PC-3 (cell line): ENCODE data around the gene NPAS2. TPM values are rescaled to one million over a fixed set of nuclear protein-coding genes. Genes with fewer than 3 reads are reported as not detected.

Source experiments
- ATAC-seq: fragments of 200-7000 bp; cut with Tn5 transposase; 2 replicates; pipeline ENCODE4 v1.9.1; 2020; ENCODE audit warnings: mild to moderate bottlenecking, moderate library complexity
- BruUV-seq: library from RNA; stranded (reverse); fragments of 400-500 nt; replicated peaks from 2 replicates; lab custom pipeline; 2021; lab: Mats Ljungman, UMichigan
- CTCF ChIA-PET: fragments of 300-600 bp; sonication (Branson Sonifier 250); formaldehyde crosslinking; loops from one replicate; lab custom pipeline; 2022; ENCODE audit warnings: antibody characterized with exemption; lab: Charles Lee
- POLR2A ChIA-PET: fragments of 300-600 bp; sonication (Branson Sonifier 250); formaldehyde crosslinking; loops from one replicate; lab custom pipeline; 2022; ENCODE audit warnings: antibody characterized with exemption; ENCODE audit not compliant: unreplicated experiment; lab: Charles Lee
- DNase-seq: peaks from one replicate; pipeline ENCODE4 v3.0.0-alpha.2; 2015
- H2AFZ ChIP-seq: fragments of 300-600 bp; sonication (generic); 2 replicates; pipeline ENCODE4 v1.6.0; 2016; ENCODE audit warnings: antibody characterized with exemption, low read length
- H3F3A ChIP-seq: fragments of 300-600 bp; sonication (generic); one replicate; pipeline ENCODE4 v1.6.0; 2017; ENCODE audit warnings: antibody characterized with exemption, low read length, control low read depth, mild to moderate bottlenecking; ENCODE audit not compliant: unreplicated experiment
- H3K27ac ChIP-seq: fragments of 300-600 bp; sonication (generic); 2 replicates; pipeline ENCODE4 v1.5.1; 2016; ENCODE audit warnings: mild to moderate bottlenecking, low read length
- H3K27me3 ChIP-seq: fragments of 300-600 bp; sonication (generic); 2 replicates; pipeline ENCODE4 v1.6.1; 2016; ENCODE audit warnings: low read length, mixed read lengths
- H3K36me3 ChIP-seq: fragments of 300-600 bp; sonication (generic); 2 replicates; pipeline ENCODE4 v1.6.1; 2016; ENCODE audit warnings: low read depth, mixed run types, low read length, mixed read lengths
- H3K4me1 ChIP-seq: fragments of 300-600 bp; sonication (generic); 2 replicates; pipeline ENCODE4 v1.5.1; 2016; ENCODE audit warnings: low read length; ENCODE audit not compliant: insufficient read depth
- H3K4me2 ChIP-seq: fragments of 300-600 bp; sonication (generic); 2 replicates; pipeline ENCODE4 v1.6.0; 2016; ENCODE audit warnings: low read length
- H3K4me3 ChIP-seq: fragments of 300-600 bp; sonication (generic); 2 replicates; pipeline ENCODE4 v1.5.1; 2016; ENCODE audit warnings: mild to moderate bottlenecking, low read length, mixed read lengths
- H3K79me2 ChIP-seq: fragments of 300-600 bp; sonication (generic); 2 replicates; pipeline ENCODE4 v1.6.1; 2017; ENCODE audit warnings: low read length, mixed read lengths
- H3K9ac ChIP-seq: fragments of 300-600 bp; sonication (generic); 2 replicates; pipeline ENCODE4 v1.6.0; 2016; ENCODE audit warnings: mild to moderate bottlenecking, low read length
- H3K9me2 ChIP-seq: fragments of 300-600 bp; sonication (generic); replicated peaks from 2 replicates; pipeline ENCODE4 v1.6.1; 2016; ENCODE audit warnings: mixed run types, low read length, mixed read lengths
- H3K9me3 ChIP-seq: fragments of 300-600 bp; sonication (generic); 2 replicates; pipeline ENCODE4 v1.6.1; 2016; ENCODE audit warnings: low read length, mixed read lengths
- H4K20me1 ChIP-seq: fragments of 300-600 bp; sonication (generic); 2 replicates; pipeline ENCODE4 v1.6.1; 2016; ENCODE audit warnings: low read length, mixed read lengths
- EZH2 ChIP-seq: fragments of 300-600 bp; sonication (generic); IDR thresholded peaks from one replicate; pipeline ENCODE4 v1.6.1; 2017; ENCODE audit warnings: antibody characterized with exemption, mild to moderate bottlenecking, low read length; ENCODE audit not compliant: unreplicated experiment
- EZH2phosphoT487 ChIP-seq: fragments of 300-600 bp; sonication (generic); IDR thresholded peaks from 2 replicates; pipeline ENCODE4 v1.6.1; 2018; ENCODE audit warnings: mild to moderate bottlenecking, antibody characterized with exemption, low read length, borderline replicate concordance
- intact Hi-C: fragments of 100-400 bp; cut with micrococcal nuclease; formaldehyde crosslinking; loops from 2 replicates; pipeline ENCODE4 v1.9.0; 2023
- total RNA-seq: library from RNA; depleted of rRNA; stranded (reverse); fragments of >200 nt; gene quantifications from 2 replicates; pipeline ENCODE4 v1.2.3, GENCODE V29; 2014
- TF ChIP-seq, protein P1 (sequence below): fragments of 300-600 bp; sonication (generic); conservative IDR thresholded peaks from 2 replicates; pipeline ENCODE4 v1.5.1; 2017; ENCODE audit warnings: antibody characterized with exemption, low read depth, mild to moderate bottlenecking, low read length

Gene NPAS2
- total RNA-seq, 1 experiment from 2014 or later: 55.4 TPM

- Histone ChIP-seq H3K4me1 (no peaks in the 10 kb centered on the region), H3K27me3 (no peaks in the 10 kb centered on the region), H4K20me1 (peaks cover 13% of the 10 kb centered on the region; the same call in 1 of the 2 replicates), H3F3A (peaks cover 6% of the 10 kb centered on the region), H3K36me3 (peaks cover 44% of the 10 kb centered on the region), H3K79me2 (no peaks in the 10 kb centered on the region), H3K27ac (no peak overlapping the region), H3K9ac (no peak overlapping the region), H3K9me3 (no peaks in the 10 kb centered on the region), H3K4me2 (no peak overlapping the region), H3K4me3 (no peak overlapping the region), H3K9me2 (no peaks in the 10 kb centered on the region), H2AFZ (no peak overlapping the region)
- ChIA-PET CTCF (no interaction called here), POLR2A (no interaction called here)
- intact Hi-C loops: no loop called here
- no peak for DNase-seq
- no TSS peak for BruUV-seq
- TF ChIP-seq EZH2 (no peak), EZH2phosphoT487 (no peak)
- TF ChIP-seq, protein P1, sequence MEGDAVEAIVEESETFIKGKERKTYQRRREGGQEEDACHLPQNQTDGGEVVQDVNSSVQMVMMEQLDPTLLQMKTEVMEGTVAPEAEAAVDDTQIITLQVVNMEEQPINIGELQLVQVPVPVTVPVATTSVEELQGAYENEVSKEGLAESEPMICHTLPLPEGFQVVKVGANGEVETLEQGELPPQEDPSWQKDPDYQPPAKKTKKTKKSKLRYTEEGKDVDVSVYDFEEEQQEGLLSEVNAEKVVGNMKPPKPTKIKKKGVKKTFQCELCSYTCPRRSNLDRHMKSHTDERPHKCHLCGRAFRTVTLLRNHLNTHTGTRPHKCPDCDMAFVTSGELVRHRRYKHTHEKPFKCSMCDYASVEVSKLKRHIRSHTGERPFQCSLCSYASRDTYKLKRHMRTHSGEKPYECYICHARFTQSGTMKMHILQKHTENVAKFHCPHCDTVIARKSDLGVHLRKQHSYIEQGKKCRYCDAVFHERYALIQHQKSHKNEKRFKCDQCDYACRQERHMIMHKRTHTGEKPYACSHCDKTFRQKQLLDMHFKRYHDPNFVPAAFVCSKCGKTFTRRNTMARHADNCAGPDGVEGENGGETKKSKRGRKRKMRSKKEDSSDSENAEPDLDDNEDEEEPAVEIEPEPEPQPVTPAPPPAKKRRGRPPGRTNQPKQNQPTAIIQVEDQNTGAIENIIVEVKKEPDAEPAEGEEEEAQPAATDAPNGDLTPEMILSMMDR: no peak
- ATAC-seq: no peak
These were observed 191.2 kb downstream of the NPAS2 start for GRCh38 chr2:101011152-101011551.

GRCh38 chr2:101012054-101012705 lies 192.2 kb downstream of the NPAS2 start:
- Histone ChIP-seq H3K9ac (no peak overlapping the region), H3F3A (peaks cover 6% of the 10 kb centered on the region), H4K20me1 (peaks cover 5% of the 10 kb centered on the region; the same call in 1 of the 2 replicates), H3K9me2 (no peaks in the 10 kb centered on the region), H3K4me1 (no peaks in the 10 kb centered on the region), H3K79me2 (no peaks in the 10 kb centered on the region), H2AFZ (no peak overlapping the region), H3K9me3 (no peaks in the 10 kb centered on the region), H3K4me3 (no peak overlapping the region), H3K36me3 (peaks cover 34% of the 10 kb centered on the region; the same call in 1 of the 2 replicates), H3K27ac (no peak overlapping the region), H3K27me3 (no peaks in the 10 kb centered on the region), H3K4me2 (no peak overlapping the region)
- ChIA-PET POLR2A (no interaction called here), CTCF (interaction anchor here (0.6 to 1.3 kb wide), 7 partner anchors 15 to 1845 kb away, joined by 3 to 19 read pairs (median 6); no protein-coding TSS in a partner anchor)
- intact Hi-C loops: loop anchor here (1.0 kb wide), 2 partner anchors 140 to 193 kb away; no protein-coding TSS in a partner anchor
- DNase-seq (no peak), ATAC-seq (no peak)
- BruUV-seq: no TSS peak
- no peak for TF ChIP-seq EZH2phosphoT487
- TF ChIP-seq, protein P1: no peak
- no peak for TF ChIP-seq EZH2

GRCh38 chr2:101012706-101013181 lies 192.8 kb downstream of the NPAS2 start:
- BruUV-seq: no TSS peak
- Histone ChIP-seq H3K27me3 (no peaks in the 10 kb centered on the region), H3K4me1 (no peaks in the 10 kb centered on the region), H2AFZ (no peak overlapping the region), H3F3A (peaks cover 6% of the 10 kb centered on the region), H3K27ac (no peak overlapping the region), H3K9me3 (no peaks in the 10 kb centered on the region), H3K79me2 (no peaks in the 10 kb centered on the region), H3K4me2 (no peak overlapping the region), H3K9ac (no peak overlapping the region), H3K4me3 (no peak overlapping the region), H3K9me2 (no peaks in the 10 kb centered on the region), H3K36me3 (peaks cover 32% of the 10 kb centered on the region; the same call in 1 of the 2 replicates), H4K20me1 (peaks cover 5% of the 10 kb centered on the region; the same call in 1 of the 2 replicates)
- intact Hi-C loops: loop anchor here (1.0 kb wide), 2 partner anchors 140 to 193 kb away; no protein-coding TSS in a partner anchor
- no peak; the same call in 1 of the 2 replicates for ATAC-seq
- peak; percentile 78 for DNase-seq
- TF ChIP-seq EZH2phosphoT487: no peak
- TF ChIP-seq, protein P1: peak; percentile 89
- ChIA-PET CTCF (interaction anchor here (0.6 to 1.3 kb wide), 6 partner anchors 135 to 1845 kb away, joined by 3 to 19 read pairs (median 6); no protein-coding TSS in a partner anchor), POLR2A (no interaction called here)
